Vagina (tissue), 2 donors: Measurements from ENCODE around the gene GLB1L2.

Source experiments
- CTCF ChIP-seq, 3 experiments: fragments of 450-650 bp in 2 of 3; fragments of 200-600 bp in 1 of 3; sonication (generic) in 1 of 3; IDR thresholded peaks; one replicate each; pipeline ENCODE4 v1.5.1; 2017 to 2019; ENCODE audit warnings: antibody characterized with exemption in 3 of 3, mild to moderate bottlenecking in 2 of 3, moderate library complexity in 2 of 3
- POLR2A ChIP-seq, 2 donors: fragments of 450-650 bp; IDR thresholded peaks; one replicate each; pipeline ENCODE4 v1.6.1; 2017; ENCODE audit warnings: antibody characterized with exemption in 2 of 2, mild to moderate bottlenecking in 2 of 2, moderate library complexity in 2 of 2

- TF ChIP-seq POLR2A (IDR thresholded peaks at IDR 0.05): no peak
- TF ChIP-seq CTCF (IDR thresholded peaks at IDR 0.05): no peak
Measured at GRCh38 chr11:134404575-134405341, 73.0 kb downstream of the GLB1L2 start.
